Central memory CD4-positive, alpha-beta T cell (primary cell): ENCODE results near the gene RNASEL.
"Not testable (repeated sequence)": the region's sequence is repeated elsewhere in the genome, so short reads cannot be mapped to it uniquely, and the experiment has no call there.

ENCODE experiments used
- DNase-seq: peaks from one replicate; pipeline ENCODE4 v3.0.0; 2022

The RNASEL gene

GRCh38 chr1:182560392-182560984 is 28.6 kb downstream of the RNASEL start:
- no peak for DNase-seq

GRCh38 chr1:182556279-182556678 is 32.8 kb downstream of the RNASEL start:
- DNase-seq, result no peak

- no peak for DNase-seq
These were observed 33.6 kb downstream of the RNASEL start for GRCh38 chr1:182555493-182555892.

GRCh38 chr1:182552527-182552926 is 36.5 kb downstream of the RNASEL start:
- DNase-seq, result no peak

- no peak for DNase-seq
These were observed 39.2 kb downstream of the RNASEL start for GRCh38 chr1:182549811-182550210.

GRCh38 chr1:182549346-182549745 is 39.7 kb downstream of the RNASEL start:
- no peak for DNase-seq

- DNase-seq, result no peak
These were observed 55.2 kb downstream of the RNASEL start for GRCh38 chr1:182533896-182534295.

GRCh38 chr1:182528206-182528605 is 60.9 kb downstream of the RNASEL start:
- not testable (repeated sequence) for DNase-seq

GRCh38 chr1:182527680-182528079 is 61.4 kb downstream of the RNASEL start:
- no peak for DNase-seq

GRCh38 chr1:182525342-182525741 is 63.7 kb downstream of the RNASEL start:
- no peak for DNase-seq
